ENCODE measurements around the gene PRXL2A.

- TF ChIP-seq, protein P1, sequence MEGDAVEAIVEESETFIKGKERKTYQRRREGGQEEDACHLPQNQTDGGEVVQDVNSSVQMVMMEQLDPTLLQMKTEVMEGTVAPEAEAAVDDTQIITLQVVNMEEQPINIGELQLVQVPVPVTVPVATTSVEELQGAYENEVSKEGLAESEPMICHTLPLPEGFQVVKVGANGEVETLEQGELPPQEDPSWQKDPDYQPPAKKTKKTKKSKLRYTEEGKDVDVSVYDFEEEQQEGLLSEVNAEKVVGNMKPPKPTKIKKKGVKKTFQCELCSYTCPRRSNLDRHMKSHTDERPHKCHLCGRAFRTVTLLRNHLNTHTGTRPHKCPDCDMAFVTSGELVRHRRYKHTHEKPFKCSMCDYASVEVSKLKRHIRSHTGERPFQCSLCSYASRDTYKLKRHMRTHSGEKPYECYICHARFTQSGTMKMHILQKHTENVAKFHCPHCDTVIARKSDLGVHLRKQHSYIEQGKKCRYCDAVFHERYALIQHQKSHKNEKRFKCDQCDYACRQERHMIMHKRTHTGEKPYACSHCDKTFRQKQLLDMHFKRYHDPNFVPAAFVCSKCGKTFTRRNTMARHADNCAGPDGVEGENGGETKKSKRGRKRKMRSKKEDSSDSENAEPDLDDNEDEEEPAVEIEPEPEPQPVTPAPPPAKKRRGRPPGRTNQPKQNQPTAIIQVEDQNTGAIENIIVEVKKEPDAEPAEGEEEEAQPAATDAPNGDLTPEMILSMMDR (IDR thresholded peaks at IDR 0.05; ENCODE audit: poor library complexity): peak; percentile 8
- TF ChIP-seq EZH2phosphoT487 (IDR thresholded peaks at IDR 0.05; ENCODE audit: low read depth, severe bottlenecking, unreplicated experiment): no peak
- TF ChIP-seq EZH2 (IDR thresholded peaks at IDR 0.05; ENCODE audit: borderline replicate concordance): no peak
Measured at GRCh38 chr10:80459047-80459865, 50.9 kb downstream of the PRXL2A start.

Data from hepatocyte (in vitro differentiated cells).